Muscle of leg (tissue), 11 donors: ENCODE data around the gene KLF12. TPM values are rescaled to one million over a fixed set of nuclear protein-coding genes. Genes with fewer than 3 reads are reported as not detected.

Experiments
- DNase-seq: peaks from one replicate; pipeline ENCODE4 v3.0.0; 2013
- H3K27ac ChIP-seq: one replicate; pipeline ENCODE4 v1.5.1; 2013; ENCODE audit warnings: mild to moderate bottlenecking, low read length, control low read depth
- H3K27me3 ChIP-seq: one replicate; pipeline ENCODE4 v1.6.1; 2013; ENCODE audit warnings: low read length; ENCODE audit not compliant: control insufficient read depth, insufficient read depth
- H3K36me3 ChIP-seq: one replicate; pipeline ENCODE4 v1.6.1; 2013; ENCODE audit warnings: low read length; ENCODE audit not compliant: control insufficient read depth, insufficient read depth
- H3K4me1 ChIP-seq: one replicate; pipeline ENCODE4 v1.6.1; 2013; ENCODE audit warnings: low read length; ENCODE audit not compliant: control insufficient read depth, insufficient read depth
- H3K4me3 ChIP-seq: one replicate; pipeline ENCODE4 v1.5.1; 2013; ENCODE audit warnings: low read length, control low read depth
- H3K9me3 ChIP-seq: replicated peaks from 2 replicates; pipeline ENCODE4 v1.6.1; 2013; ENCODE audit warnings: low read depth, low read length; ENCODE audit not compliant: control insufficient read depth
- WGBS: methylation state at CpG from one replicate; pipeline ENCODE4 v1.1.5; 2013; ENCODE audit warnings: missing lambda C conversion rate; ENCODE audit not compliant: insufficient coverage; 5-methylcytosine and 5-hydroxymethylcytosine counted together
- polyA plus RNA-seq, 8 donors: library from polyadenylated mRNA; unstranded; fragments of 120-200 nt; gene quantifications; one replicate each; pipeline versions ENCODE4 v1.2.1 to v1.2.3, GENCODE V29; 2013; ENCODE audit warnings: inconsistent platforms in 1 of 8, low replicate concordance in 1 of 8; ENCODE audit not compliant: insufficient read length in 8 of 8, insufficient read depth in 1 of 8
- total RNA-seq: library from RNA; stranded (reverse); fragments of 120-200 nt; gene quantifications from one replicate; pipeline ENCODE4 v1.2.4, GENCODE V29; 2013

Gene KLF12
- total and polyA plus RNA-seq, 9 donors: 11.3 to 26.5 (median 20.7) TPM

DNA sequence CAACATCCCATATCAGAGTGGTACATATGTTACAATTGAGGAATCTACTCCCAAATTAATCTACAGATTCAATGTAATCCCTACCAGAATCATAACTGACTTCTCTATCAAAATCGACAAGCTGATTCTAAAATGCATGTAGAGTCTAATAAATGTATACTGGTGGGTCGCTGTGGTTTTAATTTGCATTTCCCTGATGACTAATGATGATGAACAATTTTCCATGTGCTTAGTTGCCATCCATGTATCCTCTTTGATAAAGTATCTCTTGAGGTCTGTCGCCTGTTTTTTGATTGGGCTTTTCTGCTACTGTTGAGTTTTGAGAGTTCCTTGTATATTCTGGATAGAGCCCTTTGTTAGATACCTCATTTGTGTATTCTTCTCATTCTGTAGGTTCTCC, 43.8 kb downstream of the KLF12 start:
- no CpG with 5 or more reads among the region's 3 CpGs for WGBS
- H3K9me3 ChIP-seq: no peaks in the 10 kb centered on the region
- H3K27ac ChIP-seq: no peak overlapping the region
- no peaks in the 10 kb centered on the region for H3K36me3 ChIP-seq
- peaks cover 9% of the 10 kb centered on the region for H3K4me1 ChIP-seq
- H3K27me3 ChIP-seq: no peaks in the 10 kb centered on the region
- no peak overlapping the region for H3K4me3 ChIP-seq
- DNase-seq: no peak

DNA sequence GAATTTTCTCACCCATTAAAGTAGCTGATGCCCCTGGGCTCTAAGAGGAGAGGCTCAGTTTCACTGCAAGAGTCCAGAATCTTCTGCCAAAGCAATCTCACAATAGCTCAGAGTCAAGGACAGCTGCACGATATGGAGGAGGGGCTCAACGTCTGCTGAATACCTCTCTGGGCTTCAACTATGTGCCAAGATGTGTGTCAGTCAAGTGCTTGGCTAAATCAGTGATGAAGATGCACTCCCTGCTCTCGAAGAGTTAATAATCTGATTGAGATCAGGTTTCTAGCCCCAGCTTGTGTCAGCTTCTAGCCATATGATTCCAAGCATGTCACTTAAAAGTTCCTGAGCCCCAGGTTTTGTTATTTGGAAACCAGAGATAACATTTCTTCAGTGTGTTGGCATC, 46.8 kb downstream of the KLF12 start:
- no peak overlapping the region for H3K4me3 ChIP-seq
- H3K27ac ChIP-seq: no peak overlapping the region
- no peaks in the 10 kb centered on the region for H3K9me3 ChIP-seq
- DNase-seq: peak; percentile 50
- no peaks in the 10 kb centered on the region for H3K27me3 ChIP-seq
- no peaks in the 10 kb centered on the region for H3K36me3 ChIP-seq
- 86% methylated on average over 1 of the region's 3 CpGs for WGBS
- H3K4me1 ChIP-seq: peaks cover 9% of the 10 kb centered on the region
